Natural killer cell (primary cell): ENCODE data around the gene CTBS. TPM values are rescaled to one million over a fixed set of nuclear protein-coding genes. Genes with fewer than 3 reads are reported as not detected.
"Not testable (repeated sequence)": the region's sequence is repeated elsewhere in the genome, so short reads cannot be mapped to it uniquely, and the experiment has no call there.

Experiments
- ATAC-seq, 3 donors: fragments of 150-1000 bp in 2 of 3; fragments of 200-7000 bp in 1 of 3; cut with Tn5 transposase; 1 replicate in 1 of 3; 2 replicates in 2 of 3; pipeline ENCODE4 v1.10.0; 2021; ENCODE audit warnings: mild to moderate bottlenecking in 2 of 3, moderate library complexity in 2 of 3
- DNase-seq, 2 donors: peaks; one replicate each; pipeline versions ENCODE4 v3.0.0 to v3.0.0-alpha.2; 2013 to 2021; ENCODE audit warnings: mixed read lengths in 1 of 2
- H3K27ac ChIP-seq: one replicate; pipeline ENCODE4 v1.5.1; 2013; ENCODE audit warnings: mild to moderate bottlenecking, low read length
- H3K27me3 ChIP-seq: one replicate; pipeline ENCODE4 v1.6.1; 2013; ENCODE audit warnings: low read length; ENCODE audit not compliant: control insufficient read depth, insufficient read depth
- H3K36me3 ChIP-seq: one replicate; pipeline ENCODE4 v1.6.1; 2013; ENCODE audit warnings: low read length; ENCODE audit not compliant: control insufficient read depth, insufficient read depth
- H3K4me1 ChIP-seq: one replicate; pipeline ENCODE4 v1.6.1; 2013; ENCODE audit warnings: low read length; ENCODE audit not compliant: control insufficient read depth, insufficient read depth
- H3K4me3 ChIP-seq: one replicate; pipeline ENCODE4 v1.5.1; 2013; ENCODE audit warnings: low read length
- H3K9me3 ChIP-seq: one replicate; pipeline ENCODE4 v1.6.1; 2013; ENCODE audit warnings: low read length; ENCODE audit not compliant: control insufficient read depth, insufficient read depth
- H3K27ac Mint-ChIP-seq, 2 donors: one replicate each; pipeline ENCODE4 v1.8.0; 2022; ENCODE audit warnings: mild to moderate bottlenecking in 2 of 2, mixed read lengths in 2 of 2, moderate library complexity in 1 of 2
- H3K27me3 Mint-ChIP-seq, 2 donors: one replicate each; pipeline ENCODE4 v1.8.0; 2022; ENCODE audit warnings: low read depth in 2 of 2, mixed read lengths in 2 of 2
- H3K36me3 Mint-ChIP-seq: one replicate; pipeline ENCODE4 v1.8.0; 2022; ENCODE audit warnings: mixed read lengths
- H3K4me1 Mint-ChIP-seq, 2 donors: one replicate each; pipeline ENCODE4 v1.8.0; 2022; ENCODE audit warnings: mixed read lengths in 2 of 2
- H3K4me3 Mint-ChIP-seq: one replicate; pipeline ENCODE4 v1.8.0; 2022; ENCODE audit warnings: mild to moderate bottlenecking, moderate library complexity, mixed read lengths
- H3K9me3 Mint-ChIP-seq, 2 donors: one replicate each; pipeline ENCODE4 v1.8.0; 2022; ENCODE audit warnings: mixed read lengths in 2 of 2
- CTCF ChIP-seq: fragments of 200-600 bp; IDR thresholded peaks from one replicate; pipeline ENCODE4 v1.8.0; 2022; ENCODE audit warnings: antibody characterized with exemption
- WGBS: methylation state at CpG from one replicate; pipeline ENCODE4 v1.1.7; 2013; ENCODE audit warnings: missing lambda C conversion rate; ENCODE audit not compliant: insufficient coverage; 5-methylcytosine and 5-hydroxymethylcytosine counted together
- intact Hi-C: fragments of 100-400 bp; cut with micrococcal nuclease; formaldehyde crosslinking; loops from one replicate; pipeline ENCODE4 v1.14.2; 2022
- total RNA-seq, 4 donors: library from RNA; stranded (reverse); fragments of 120-200 nt in 1 of 4; gene quantifications; one replicate each; pipeline versions ENCODE4 v1.2.3 to v1.2.4, GENCODE V29; 2013 to 2022

CTBS gene
- total RNA-seq, 3 donors from 2014 or later (not counting 1 experiment from before 2014, with no cell fraction given), result 14.4 to 19.9 (median 17.1) TPM

GRCh38 chr1:84508510-84508909 lies 65.7 kb downstream of the CTBS start:
- Histone ChIP-seq H3K27ac (no peak overlapping the region), H3K27me3 (no peaks in the 10 kb centered on the region), H3K4me3 (no peak overlapping the region), H3K9me3 (no peaks in the 10 kb centered on the region), H3K36me3 (no peaks in the 10 kb centered on the region), H3K4me1 (peaks cover 5% of the 10 kb centered on the region)
- H3K9me3 Mint-ChIP-seq, result no peaks in the 10 kb centered on the region
- TF ChIP-seq CTCF, result no peak
- H3K27ac Mint-ChIP-seq, result no peak overlapping the region
- 100% methylated on average over 1 of the region's 1 CpG for WGBS
- peak overlapping the region; percentile 15 for H3K4me3 Mint-ChIP-seq
- H3K4me1 Mint-ChIP-seq, result peaks cover 21 to 30% of the 10 kb centered on the region in 2 donors
- H3K36me3 Mint-ChIP-seq, result no peaks in the 10 kb centered on the region
- ATAC-seq (no peak), DNase-seq (no peak)
- no peaks in the 10 kb centered on the region for H3K27me3 Mint-ChIP-seq
- intact Hi-C loops, result loop anchor here (5.0 to 10.0 kb wide), 2 partner anchors 114 to 364 kb away; partner anchors contain the start of gene PRKACB

GRCh38 chr1:84507887-84508286 lies 66.4 kb downstream of the CTBS start:
- not testable (repeated sequence) for H3K4me1 ChIP-seq, H3K4me3 ChIP-seq, H3K36me3 ChIP-seq, H3K27me3 ChIP-seq, H3K9me3 ChIP-seq, H3K27ac Mint-ChIP-seq, DNase-seq, H3K36me3 Mint-ChIP-seq, H3K9me3 Mint-ChIP-seq, H3K27me3 Mint-ChIP-seq, H3K27ac ChIP-seq, ATAC-seq
- intact Hi-C loops, result loop anchor here (2.0 to 10.0 kb wide), 3 partner anchors 65 to 363 kb away; partner anchors contain the start of gene PRKACB
- Mint-ChIP-seq H3K4me1 (peaks cover 27 to 36% of the 10 kb centered on the region in 2 donors), H3K4me3 (peak overlapping the region; percentile 15)
- 93% methylated on average over 12 of the region's 14 CpGs for whole genome bisulfite sequencing

GRCh38 chr1:84506729-84507453 lies 67.3 kb downstream of the CTBS start:
- H3K27ac Mint-ChIP-seq, result peak overlapping the region; percentile 91 to 93
- 5% methylated on average over 24 of the region's 26 CpGs for WGBS
- H3K9me3 ChIP-seq, result no peaks in the 10 kb centered on the region
- peak overlapping the region; percentile 97 for H3K4me3 Mint-ChIP-seq
- intact Hi-C loops, result loop anchor here (1.0 to 10.0 kb wide), 6 partner anchors 28 to 362 kb away; partner anchors contain the start of genes CTBS, PRKACB, RPF1 and SSX2IP
- peaks cover 27 to 42% of the 10 kb centered on the region in 2 donors for H3K4me1 Mint-ChIP-seq
- DNase-seq, result no peak
- no peaks in the 10 kb centered on the region for H3K9me3 Mint-ChIP-seq
- H3K36me3 ChIP-seq, result no peaks in the 10 kb centered on the region
- H3K27me3 Mint-ChIP-seq, result no peaks in the 10 kb centered on the region
- no peaks in the 10 kb centered on the region for H3K27me3 ChIP-seq
- H3K4me3 ChIP-seq, result peak overlapping the region; percentile 92
- TF ChIP-seq CTCF, result no peak
- no peak for ATAC-seq
- no peaks in the 10 kb centered on the region for H3K36me3 Mint-ChIP-seq
- H3K4me1 ChIP-seq, result peaks cover 5% of the 10 kb centered on the region
- H3K27ac ChIP-seq, result peak overlapping the region; percentile 98

GRCh38 chr1:84506002-84506728 lies 68.1 kb downstream of the CTBS start, which contains the start of the genes GNG5 and SPATA1:
Gene GNG5 (minus strand): TSS chr1:84506581. CDS start chr1:84506091, 490 bp downstream.
Gene SPATA1 (plus strand): TSS chr1:84506386. CDS start chr1:84516360, 9,974 bp downstream.
- H3K4me3 ChIP-seq, result peak within 1 kb of the TSS; percentile 92
- Mint-ChIP-seq H3K4me1 (peaks cover 34 to 49% of the 10 kb centered on the region in 2 donors), H3K9me3 (no peaks in the 10 kb centered on the region), H3K36me3 (no peaks in the 10 kb centered on the region), H3K27ac (peak within 1 kb of the TSS; percentile 91 to 93), H3K27me3 (no peaks in the 10 kb centered on the region), H3K4me3 (peak within 1 kb of the TSS; percentile 97)
- no peaks in the 10 kb centered on the region for H3K9me3 ChIP-seq
- ATAC-seq, result peak; percentile 83 to 95 (median 88)
- H3K36me3 ChIP-seq, result no peaks in the 10 kb centered on the region
- TF ChIP-seq CTCF, result no peak
- H3K27me3 ChIP-seq, result no peaks in the 10 kb centered on the region
- peak within 1 kb of the TSS; percentile 98 for H3K27ac ChIP-seq
- intact Hi-C loops, result loop anchor here (1.0 to 10.0 kb wide), 6 partner anchors 27 to 361 kb away; partner anchors contain the start of genes CTBS, PRKACB, RPF1 and SSX2IP
- peak; percentile 95 to 99 for DNase-seq
- WGBS, result under 1% methylated on average over 60 of the region's 60 CpGs
- peaks cover 5% of the 10 kb centered on the region for H3K4me1 ChIP-seq
